GM23338 (cell line): Measurements from ENCODE around the gene MLLT3.
A peak's percentile ranks its signal among the peaks of the same experiment; 100 is the strongest.

Source experiments
- CREB1 ChIP-seq: fragments of 250-450 bp; sonication (Bioruptor Pico); IDR thresholded peaks from 2 replicates; pipeline ENCODE4 v1.5.0; 2020; ENCODE audit warnings: low read depth, mild to moderate bottlenecking, moderate library complexity
- ETS1 ChIP-seq: IDR thresholded peaks from 2 replicates; pipeline ENCODE4 v1.6.1; 2016; ENCODE audit warnings: antibody characterized with exemption
- EZH2 ChIP-seq: fragments of 200-600 bp; sonication (generic); IDR thresholded peaks from one replicate; pipeline ENCODE4 v1.8.0; 2017; ENCODE audit warnings: antibody characterized with exemption, mild to moderate bottlenecking, low read depth; ENCODE audit not compliant: unreplicated experiment
- EZH2phosphoT487 ChIP-seq: fragments of 200-600 bp; sonication (generic); IDR thresholded peaks from one replicate; pipeline ENCODE4 v1.8.1; 2018; ENCODE audit warnings: antibody characterized with exemption; ENCODE audit not compliant: unreplicated experiment
- NANOG ChIP-seq: IDR thresholded peaks from 2 replicates; pipeline ENCODE4 v1.6.1; 2016; ENCODE audit warnings: antibody characterized with exemption, borderline replicate concordance
- POLR2AphosphoS5 ChIP-seq: IDR thresholded peaks from 2 replicates; pipeline ENCODE4 v1.6.1; 2016; ENCODE audit warnings: antibody characterized with exemption, low read depth
- REST ChIP-seq: IDR thresholded peaks from one replicate; pipeline ENCODE4 v1.6.1; 2018; ENCODE audit warnings: antibody characterized with exemption; ENCODE audit not compliant: unreplicated experiment
- TF ChIP-seq, protein P1 (sequence below), 2 experiments: fragments of 200-600 bp in 1 of 2; sonication (generic) in 1 of 2; conservative IDR thresholded peaks; 2 replicates each; pipeline versions ENCODE4 v1.5.1 to v1.6.1; 2016 to 2017; ENCODE audit warnings: antibody characterized with exemption in 2 of 2, low read depth in 2 of 2, mild to moderate bottlenecking in 2 of 2, moderate library complexity in 1 of 2

DNA sequence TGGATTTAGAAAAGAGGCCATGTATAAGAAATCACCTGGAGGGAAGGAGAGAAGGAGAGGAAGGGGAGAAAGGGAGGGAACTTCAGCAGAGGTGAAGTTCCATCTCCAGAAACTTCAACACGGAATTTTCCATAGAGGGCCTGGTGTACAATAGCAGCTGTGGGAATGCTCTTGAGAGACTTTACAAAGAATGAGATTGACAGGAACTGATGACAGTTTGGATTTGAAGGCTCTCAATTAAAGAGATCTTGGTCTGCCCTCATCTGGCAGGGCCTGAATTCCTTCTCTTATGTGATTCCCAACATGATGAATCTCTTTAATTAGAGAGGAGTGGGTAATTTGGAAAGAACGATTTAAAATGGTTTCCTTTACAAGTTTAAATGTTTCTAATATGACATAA lies 143.5 kb downstream of the MLLT3 start:
- TF ChIP-seq, protein P1, sequence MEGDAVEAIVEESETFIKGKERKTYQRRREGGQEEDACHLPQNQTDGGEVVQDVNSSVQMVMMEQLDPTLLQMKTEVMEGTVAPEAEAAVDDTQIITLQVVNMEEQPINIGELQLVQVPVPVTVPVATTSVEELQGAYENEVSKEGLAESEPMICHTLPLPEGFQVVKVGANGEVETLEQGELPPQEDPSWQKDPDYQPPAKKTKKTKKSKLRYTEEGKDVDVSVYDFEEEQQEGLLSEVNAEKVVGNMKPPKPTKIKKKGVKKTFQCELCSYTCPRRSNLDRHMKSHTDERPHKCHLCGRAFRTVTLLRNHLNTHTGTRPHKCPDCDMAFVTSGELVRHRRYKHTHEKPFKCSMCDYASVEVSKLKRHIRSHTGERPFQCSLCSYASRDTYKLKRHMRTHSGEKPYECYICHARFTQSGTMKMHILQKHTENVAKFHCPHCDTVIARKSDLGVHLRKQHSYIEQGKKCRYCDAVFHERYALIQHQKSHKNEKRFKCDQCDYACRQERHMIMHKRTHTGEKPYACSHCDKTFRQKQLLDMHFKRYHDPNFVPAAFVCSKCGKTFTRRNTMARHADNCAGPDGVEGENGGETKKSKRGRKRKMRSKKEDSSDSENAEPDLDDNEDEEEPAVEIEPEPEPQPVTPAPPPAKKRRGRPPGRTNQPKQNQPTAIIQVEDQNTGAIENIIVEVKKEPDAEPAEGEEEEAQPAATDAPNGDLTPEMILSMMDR (conservative IDR thresholded peaks at IDR 0.05; ENCODE audit: low read depth in 2 of 2), result peak in 1 of 2 experiments; percentile 22; a peak in 1 of 4 replicates
- TF ChIP-seq EZH2 (no peak), ETS1 (no peak), POLR2AphosphoS5 (no peak), EZH2phosphoT487 (no peak), REST (no peak), CREB1 (CRISPR knock-in tag) (no peak), NANOG (no peak)
